Right atrium auricular region (tissue), 2 donors: ENCODE measurements around the gene DEFB113. TPM values are rescaled to one million over a fixed set of nuclear protein-coding genes. Genes with fewer than 3 reads are reported as not detected.

Experiments used
- DNase-seq: peaks from one replicate; pipeline ENCODE4 v3.0.0-alpha.2; 2019; ENCODE audit warnings: low spot score
- H3K27ac ChIP-seq, 2 donors: fragments of 200-600 bp; sonication (generic); 1 replicate in 1 of 2; 2 replicates in 1 of 2; pipeline ENCODE4 v1.5.1; 2016 to 2019
- H3K27me3 ChIP-seq, 2 donors: fragments of 200-600 bp; sonication (generic); one replicate each; pipeline versions ENCODE4 v1.5.1 to v1.6.0; 2017 to 2019
- H3K36me3 ChIP-seq: fragments of 200-600 bp; sonication (generic); one replicate; pipeline ENCODE4 v1.5.1; 2016
- H3K4me1 ChIP-seq, 2 donors: fragments of 200-600 bp; sonication (generic); one replicate each; pipeline versions ENCODE4 v1.5.1 to v1.6.0; 2017 to 2019
- H3K4me3 ChIP-seq, 2 donors: fragments of 200-600 bp; sonication (generic); 1 replicate in 1 of 2; 2 replicates in 1 of 2; pipeline ENCODE4 v1.5.1; 2017 to 2019; ENCODE audit warnings: mild to moderate bottlenecking in 1 of 2, moderate library complexity in 1 of 2
- H3K9me3 ChIP-seq, 2 donors: fragments of 200-600 bp; sonication (generic); one replicate each; pipeline ENCODE4 v1.5.1; 2019
- total RNA-seq, 2 donors: library from RNA; depleted of rRNA; stranded (reverse); fragments of >200 nt; gene quantifications; one replicate each; pipeline ENCODE4 v1.1.0, GENCODE V29; 2016
- TF ChIP-seq, protein P1 (sequence below), 2 donors: fragments of 200-600 bp; sonication (generic); IDR thresholded peaks; one replicate each; pipeline ENCODE4 v1.5.1; 2019; ENCODE audit warnings: antibody characterized with exemption in 2 of 2

DEFB113 gene
- total RNA-seq, 2 donors from 2014 or later: not detected

DNA sequence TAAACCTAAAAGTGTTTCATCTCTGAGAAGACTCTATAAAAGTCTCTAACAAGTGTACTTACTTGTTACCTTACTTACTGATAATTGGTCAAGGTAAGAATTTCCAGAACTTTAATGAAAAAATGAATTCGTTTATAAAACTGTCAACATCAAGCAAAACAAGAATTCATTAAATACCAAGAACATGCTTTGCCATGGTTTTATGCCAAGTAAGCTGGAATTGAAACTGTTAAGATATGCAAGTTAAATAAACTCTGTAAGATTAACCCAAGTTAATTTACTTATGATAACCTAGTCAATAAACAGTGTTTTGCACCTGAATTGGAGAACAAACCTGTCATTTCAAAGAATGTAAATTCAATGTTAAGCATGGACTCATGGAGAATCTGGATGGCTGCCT is 17.1 kb upstream of the DEFB113 start:
- H3K27ac ChIP-seq: no peak overlapping the region
- H3K4me3 ChIP-seq: no peak overlapping the region

DNA sequence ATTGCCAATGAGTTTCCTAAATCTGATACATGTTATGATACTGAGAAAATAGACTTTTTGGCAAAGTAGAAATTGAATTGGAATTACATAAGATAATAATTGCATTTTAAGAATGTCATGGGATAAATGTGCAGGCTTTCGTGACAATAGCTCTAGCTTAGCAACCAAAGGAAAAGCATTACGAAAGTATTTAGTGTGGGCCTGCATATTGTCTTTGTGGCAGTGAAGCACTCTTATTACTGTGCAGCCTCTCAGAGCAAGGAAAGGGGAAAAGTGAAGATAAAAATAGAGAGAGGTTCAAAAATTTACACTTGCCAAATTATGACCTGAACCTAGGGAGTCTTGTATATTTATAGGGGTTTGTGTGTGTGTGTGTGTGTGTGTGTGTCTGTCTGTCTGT is 12.6 kb upstream of the DEFB113 start:
- no peak for DNase-seq
- no peaks in the 10 kb centered on the region for H3K9me3 ChIP-seq
- H3K27ac ChIP-seq: no peak overlapping the region
- no peak overlapping the region for H3K4me3 ChIP-seq
- TF ChIP-seq, protein P1, sequence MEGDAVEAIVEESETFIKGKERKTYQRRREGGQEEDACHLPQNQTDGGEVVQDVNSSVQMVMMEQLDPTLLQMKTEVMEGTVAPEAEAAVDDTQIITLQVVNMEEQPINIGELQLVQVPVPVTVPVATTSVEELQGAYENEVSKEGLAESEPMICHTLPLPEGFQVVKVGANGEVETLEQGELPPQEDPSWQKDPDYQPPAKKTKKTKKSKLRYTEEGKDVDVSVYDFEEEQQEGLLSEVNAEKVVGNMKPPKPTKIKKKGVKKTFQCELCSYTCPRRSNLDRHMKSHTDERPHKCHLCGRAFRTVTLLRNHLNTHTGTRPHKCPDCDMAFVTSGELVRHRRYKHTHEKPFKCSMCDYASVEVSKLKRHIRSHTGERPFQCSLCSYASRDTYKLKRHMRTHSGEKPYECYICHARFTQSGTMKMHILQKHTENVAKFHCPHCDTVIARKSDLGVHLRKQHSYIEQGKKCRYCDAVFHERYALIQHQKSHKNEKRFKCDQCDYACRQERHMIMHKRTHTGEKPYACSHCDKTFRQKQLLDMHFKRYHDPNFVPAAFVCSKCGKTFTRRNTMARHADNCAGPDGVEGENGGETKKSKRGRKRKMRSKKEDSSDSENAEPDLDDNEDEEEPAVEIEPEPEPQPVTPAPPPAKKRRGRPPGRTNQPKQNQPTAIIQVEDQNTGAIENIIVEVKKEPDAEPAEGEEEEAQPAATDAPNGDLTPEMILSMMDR (IDR thresholded peaks at IDR 0.05): no peak
- H3K36me3 ChIP-seq: no peaks in the 10 kb centered on the region
- H3K27me3 ChIP-seq: no peaks in the 10 kb centered on the region
- H3K4me1 ChIP-seq: no peaks in the 10 kb centered on the region

More for the DNA sequence above, 17.1 kb upstream of the DEFB113 start:
- Histone ChIP-seq H3K27me3 (no peaks in the 10 kb centered on the region), H3K36me3 (no peaks in the 10 kb centered on the region), H3K9me3 (no peaks in the 10 kb centered on the region), H3K4me1 (no peaks in the 10 kb centered on the region)
- TF ChIP-seq, protein P1 (IDR thresholded peaks at IDR 0.05): no peak
- no peak for DNase-seq

DNA sequence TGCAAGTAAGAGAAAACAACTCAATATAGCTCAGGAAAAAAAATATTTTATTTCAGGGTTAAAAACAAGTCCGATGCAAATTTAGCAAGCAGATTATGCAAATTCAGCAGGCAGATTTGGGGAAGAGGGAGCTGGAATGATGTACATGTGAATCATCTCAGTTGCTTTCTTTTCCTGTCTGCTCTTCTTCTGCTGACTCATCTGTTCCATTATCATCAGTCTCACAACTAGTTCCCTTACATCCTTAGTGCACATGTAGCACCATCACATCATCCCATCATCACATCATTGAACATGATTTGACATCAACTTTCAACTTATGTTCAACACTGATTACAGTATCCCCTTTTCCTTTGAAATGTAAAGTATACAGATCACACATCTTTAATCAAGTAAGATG is 11.5 kb upstream of the DEFB113 start:
- no peak overlapping the region for H3K27ac ChIP-seq
- H3K4me3 ChIP-seq: no peak overlapping the region
- H3K9me3 ChIP-seq: no peaks in the 10 kb centered on the region
- no peak for DNase-seq
- H3K4me1 ChIP-seq: no peaks in the 10 kb centered on the region
- no peaks in the 10 kb centered on the region for H3K36me3 ChIP-seq
- TF ChIP-seq, protein P1 (IDR thresholded peaks at IDR 0.05): no peak
- H3K27me3 ChIP-seq: no peaks in the 10 kb centered on the region

DNA sequence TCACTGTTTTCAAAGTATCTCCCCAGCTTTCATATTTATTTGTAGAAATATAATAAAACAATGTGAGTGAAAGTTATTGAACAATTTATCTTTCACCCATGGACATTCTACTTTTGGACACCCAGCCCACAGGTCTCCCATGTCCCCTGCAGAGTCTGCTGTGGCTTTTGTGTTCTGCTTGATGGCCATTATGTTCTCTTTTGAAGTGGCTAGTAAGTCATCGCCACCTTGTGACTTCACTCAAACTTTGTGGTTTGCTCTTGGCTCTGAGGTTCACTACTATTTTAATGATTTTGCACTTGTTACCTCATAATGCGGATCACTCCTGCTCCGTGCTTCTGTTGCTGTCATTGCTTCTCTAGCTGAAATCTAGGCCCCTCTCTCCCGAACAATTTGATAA is 10.2 kb upstream of the DEFB113 start:
- Histone ChIP-seq H3K36me3 (no peaks in the 10 kb centered on the region), H3K4me3 (no peak overlapping the region), H3K27ac (no peak overlapping the region), H3K27me3 (no peaks in the 10 kb centered on the region), H3K9me3 (no peaks in the 10 kb centered on the region), H3K4me1 (no peaks in the 10 kb centered on the region)
- no peak for DNase-seq
- TF ChIP-seq, protein P1 (IDR thresholded peaks at IDR 0.05): no peak

DNA sequence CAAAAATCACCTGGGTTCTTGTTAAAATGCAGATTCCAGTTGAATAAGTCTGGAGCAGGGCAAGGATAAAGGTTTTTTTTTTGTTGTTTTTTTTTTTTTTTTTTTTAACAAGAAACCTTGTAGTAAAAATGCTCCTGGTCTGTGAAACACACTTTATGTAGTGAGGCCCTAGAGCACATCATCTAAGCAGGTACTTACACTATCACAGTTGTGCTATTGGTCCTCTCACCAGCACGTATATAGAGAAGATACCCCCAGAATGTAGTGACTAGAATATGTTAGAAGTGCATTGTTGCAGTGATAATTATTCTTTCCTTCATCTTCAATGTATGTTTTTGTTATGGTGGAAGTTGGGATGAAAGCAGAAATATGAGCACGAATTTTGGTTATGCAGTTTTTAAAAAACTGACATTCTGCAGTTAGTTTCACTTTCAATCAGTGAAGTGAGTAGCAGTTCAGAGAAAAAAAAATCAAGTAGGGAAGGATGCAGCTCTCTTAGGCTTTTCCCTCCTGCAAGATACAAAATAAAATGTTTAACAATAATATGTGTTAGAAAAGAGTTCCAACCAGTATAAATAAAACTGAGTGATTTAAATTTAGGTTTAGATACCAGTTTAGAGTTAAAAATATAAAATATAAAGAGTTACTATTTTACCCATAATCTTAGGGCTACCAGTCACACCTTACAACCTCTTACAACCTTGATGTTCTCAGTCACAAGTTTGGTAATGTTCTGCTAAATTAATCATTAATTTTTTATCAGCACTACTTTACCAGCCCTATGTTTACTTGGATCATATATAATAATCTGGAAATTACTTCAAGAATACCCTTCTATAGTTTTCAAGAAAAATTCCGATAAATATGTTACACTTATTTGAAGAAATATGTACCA is 9.2 kb upstream of the DEFB113 start:
- Histone ChIP-seq H3K27ac (no peak overlapping the region), H3K36me3 (no peaks in the 10 kb centered on the region), H3K9me3 (no peaks in the 10 kb centered on the region), H3K4me3 (no peak overlapping the region), H3K27me3 (no peaks in the 10 kb centered on the region), H3K4me1 (no peaks in the 10 kb centered on the region)
- TF ChIP-seq, protein P1 (IDR thresholded peaks at IDR 0.05): no peak
- DNase-seq: no peak
